Hematopoietic multipotent progenitor cell treated with erythropoietin and hydrocortisone succinate and interleukin-3 and kit ligand, for 17 days (in vitro differentiated cells): ENCODE measurements around the gene FAF2.
"Not testable (repeated sequence)": the region's sequence is repeated elsewhere in the genome, so short reads cannot be mapped to it uniquely, and the experiment has no call there.

ENCODE experiments used
- DNase-seq: peaks from one replicate; pipeline ENCODE4 v3.0.0-alpha.2; 2015; ENCODE audit warnings: low spot score

FAF2 gene

DNA sequence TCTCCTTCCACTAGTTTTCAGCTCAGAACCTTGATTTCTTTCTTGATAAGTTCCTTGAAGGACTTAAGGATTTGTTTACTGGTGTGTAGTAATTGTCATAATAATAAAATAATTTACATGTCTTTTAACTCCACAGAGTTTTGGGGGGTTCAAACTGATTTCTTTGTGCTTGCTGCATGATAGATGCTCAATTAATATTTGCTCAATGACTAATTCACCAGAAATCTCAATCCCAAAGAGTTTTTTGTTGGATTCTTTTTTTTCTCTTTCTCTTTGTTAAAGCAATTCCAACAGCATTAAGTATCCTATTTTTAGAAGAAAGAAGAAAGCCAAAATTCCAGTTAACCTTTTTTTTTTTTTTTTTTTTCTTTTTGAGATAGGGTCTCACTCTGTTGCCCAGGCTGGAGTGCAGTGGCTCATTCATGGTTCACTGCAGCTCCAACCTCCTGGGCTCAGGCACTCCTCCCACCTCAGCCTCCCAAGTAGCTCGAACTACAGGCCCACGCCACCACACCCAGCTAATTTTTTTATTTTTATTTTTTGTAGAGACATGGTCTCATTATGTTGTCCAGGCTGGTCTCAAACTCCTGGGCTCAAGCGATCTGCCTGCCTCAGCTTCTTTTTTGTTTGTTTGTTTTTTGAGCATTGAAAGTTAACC lies 10.8 kb downstream of the FAF2 start:
- DNase-seq = no peak

DNA sequence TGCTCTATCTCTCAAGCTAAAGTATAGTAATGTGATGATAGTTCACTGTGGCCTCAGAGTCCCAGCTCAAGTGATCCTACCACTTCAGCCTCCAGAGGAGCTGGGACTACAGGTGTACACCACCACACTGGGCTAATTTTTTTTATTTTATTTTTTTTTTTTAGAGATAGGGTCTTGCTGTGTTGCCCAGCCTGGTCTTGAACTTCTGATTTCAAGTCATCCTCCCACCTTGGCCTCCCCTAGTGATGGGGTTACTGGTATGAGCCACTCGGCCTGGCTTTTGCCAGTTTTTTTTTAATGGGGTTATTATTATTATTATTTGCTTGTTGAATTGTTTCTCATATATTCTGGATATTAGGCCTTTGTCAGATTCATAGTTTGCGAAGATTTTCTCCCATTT lies 13.2 kb downstream of the FAF2 start:
- no peak for DNase-seq

DNA sequence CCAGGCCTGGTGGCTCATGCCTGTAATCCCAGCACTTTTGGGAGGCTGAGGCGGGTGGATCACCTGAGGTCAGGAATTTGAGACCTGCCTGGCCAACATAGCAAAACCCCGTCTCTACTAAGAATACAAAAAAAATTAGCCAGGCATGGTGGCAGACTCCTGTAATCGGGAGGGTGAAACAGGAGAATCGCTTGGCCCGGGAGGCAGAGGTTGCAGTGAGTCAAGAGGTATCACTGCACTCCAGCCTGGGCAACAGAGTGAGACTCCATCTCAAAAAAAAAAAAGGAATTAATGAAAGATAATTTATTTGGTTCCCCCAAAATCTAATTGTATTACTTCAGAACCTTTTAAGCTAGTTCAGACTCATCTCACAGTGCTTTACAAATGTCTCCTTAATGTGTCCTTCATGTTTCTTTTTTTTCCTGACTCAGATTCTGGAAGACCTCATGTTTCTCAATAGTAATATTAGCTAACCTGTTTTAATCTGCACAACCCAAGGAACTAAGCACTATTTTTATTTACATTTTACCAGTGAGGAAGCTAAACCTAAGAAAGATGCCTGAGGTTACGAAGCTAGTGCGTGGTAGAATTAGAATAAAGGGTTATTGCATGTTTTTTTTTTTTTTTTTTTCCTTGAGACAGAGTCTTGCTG lies 15.1 kb downstream of the FAF2 start:
- DNase-seq = no peak

DNA sequence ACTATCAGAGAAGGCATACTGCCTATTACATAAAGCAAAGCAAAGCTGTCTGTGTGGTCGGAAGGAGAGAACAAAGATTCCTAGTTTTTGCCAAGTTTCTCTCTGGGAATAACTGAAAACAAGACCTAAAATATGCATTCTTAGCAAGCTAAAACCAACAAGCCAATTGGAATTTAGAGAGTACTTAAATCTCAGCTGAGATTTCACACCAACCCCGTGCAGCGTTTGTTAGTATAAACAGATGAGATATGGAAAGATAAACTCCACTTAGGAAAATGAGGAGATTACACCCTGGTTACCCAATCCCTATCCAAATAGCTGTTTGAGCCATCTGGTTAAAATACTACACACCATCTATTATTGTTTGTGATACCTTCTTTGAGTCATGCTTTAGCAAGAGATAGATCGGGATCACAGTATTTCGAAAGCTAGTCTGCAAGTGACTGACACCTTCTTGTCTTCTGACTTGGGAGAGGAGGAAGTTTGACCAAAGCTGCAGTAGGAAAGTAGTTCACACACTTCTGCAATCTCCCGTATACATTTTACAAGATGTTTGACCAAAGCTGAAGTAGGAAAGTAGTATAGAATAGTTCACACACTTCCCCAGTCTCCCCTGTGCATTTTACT lies 18.2 kb downstream of the FAF2 start:
- no peak for DNase-seq

DNA sequence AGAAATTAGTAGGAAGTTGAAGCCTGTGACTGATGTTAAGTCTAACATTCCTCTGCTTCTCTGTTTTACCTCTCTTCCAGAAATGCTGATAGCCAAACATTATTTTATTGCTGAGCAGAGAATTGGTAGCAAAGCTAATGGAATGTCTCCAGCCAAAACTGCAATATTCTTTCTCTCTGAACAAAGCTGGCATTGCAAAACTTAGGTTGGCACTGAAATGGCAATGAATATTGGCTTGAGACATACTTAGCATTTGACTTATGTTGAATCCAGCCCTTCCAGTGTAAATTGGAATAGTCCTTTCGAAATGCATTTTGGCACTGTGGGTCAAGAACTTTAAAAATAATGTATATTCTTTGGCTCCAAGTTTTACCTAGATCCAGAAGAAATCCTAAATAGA lies 21.1 kb downstream of the FAF2 start:
- no peak for DNase-seq

DNA sequence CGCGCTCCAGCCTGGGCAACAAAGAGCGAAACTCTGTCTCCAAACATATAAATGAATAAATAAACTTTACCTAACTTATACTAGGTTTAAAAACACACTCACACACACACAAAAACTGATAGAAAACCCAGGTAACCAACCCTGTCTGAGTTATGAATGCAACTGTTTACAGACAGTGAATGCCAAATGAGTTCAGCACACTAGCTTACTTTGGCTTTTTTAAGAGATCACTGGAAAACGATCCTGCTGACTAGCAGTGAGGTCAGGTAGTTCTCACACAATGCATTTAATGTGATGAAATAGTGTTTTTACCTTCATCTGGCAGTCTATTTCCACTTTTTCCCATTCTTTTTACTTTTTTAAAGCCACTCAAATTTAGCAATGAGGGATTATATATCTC lies 22.4 kb downstream of the FAF2 start:
- DNase-seq = no peak

DNA sequence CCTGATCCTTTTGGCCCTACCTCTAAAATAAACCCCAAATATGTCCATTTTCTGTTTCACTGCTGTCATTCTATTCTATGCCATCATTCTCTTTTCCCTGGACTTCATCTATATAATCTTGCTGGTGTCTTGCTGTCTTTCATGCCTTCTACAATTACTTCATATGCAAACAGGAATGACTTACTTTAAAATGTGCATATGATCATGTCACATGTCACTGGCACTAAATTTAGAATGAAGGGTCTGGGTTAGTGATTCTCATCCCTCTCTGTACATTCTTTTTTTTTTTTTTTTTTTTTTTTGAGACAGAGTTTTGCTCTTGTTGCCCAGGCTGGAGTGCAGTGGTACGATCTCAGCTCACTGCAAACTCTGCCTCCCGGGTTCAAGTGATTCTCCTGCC lies 22.9 kb downstream of the FAF2 start:
- DNase-seq = no peak

DNA sequence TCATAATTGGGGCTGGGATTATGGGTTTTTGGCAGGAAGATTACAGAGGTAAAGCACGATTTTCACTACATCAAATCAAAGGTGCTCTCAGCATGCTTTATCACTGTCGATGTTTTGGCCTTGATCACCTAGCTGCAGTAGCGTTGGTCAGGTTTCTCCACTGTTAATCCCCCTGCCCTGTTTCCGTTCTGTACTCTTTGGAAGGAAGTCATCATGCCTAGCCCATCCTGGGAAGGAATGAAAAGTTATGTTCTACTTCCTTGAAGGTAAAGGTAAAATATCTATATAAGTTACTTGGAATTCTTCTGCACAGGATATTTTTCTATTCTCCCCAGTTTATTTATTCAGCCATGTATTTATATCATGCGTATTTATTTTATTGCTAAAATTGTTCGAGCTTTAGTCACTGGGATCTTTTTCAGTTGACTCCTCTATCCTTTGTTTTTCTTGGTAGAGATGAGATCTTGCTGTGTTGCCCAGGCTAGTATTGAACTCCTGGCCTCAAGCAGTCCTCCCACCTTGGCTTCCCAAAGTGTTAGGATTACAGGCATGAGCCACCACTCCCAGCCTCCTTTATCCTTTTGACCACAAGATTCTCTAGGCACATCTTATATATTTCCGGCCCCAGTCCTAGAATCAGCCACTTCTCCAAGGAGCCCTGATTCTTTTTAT lies 25.3 kb downstream of the FAF2 start:
- DNase-seq = no peak

DNA sequence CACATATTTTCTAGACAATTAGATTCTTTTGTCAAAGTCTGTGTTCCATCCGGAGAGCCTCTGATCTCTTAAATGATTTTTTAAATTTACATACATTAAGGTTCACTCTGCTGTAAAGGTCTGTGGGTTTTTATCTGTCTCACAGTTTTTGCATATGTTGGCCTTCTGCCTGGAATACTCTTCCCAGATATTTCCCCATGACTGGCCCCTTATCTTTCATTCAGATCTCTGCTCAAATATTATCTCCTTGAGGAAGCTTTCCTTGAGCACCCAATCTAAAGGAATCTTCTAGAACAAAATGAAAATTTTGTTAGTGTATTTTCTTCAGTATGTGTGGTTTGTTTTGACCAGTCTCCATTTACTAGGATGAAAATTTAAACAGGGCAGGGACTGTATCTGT lies 26.3 kb downstream of the FAF2 start:
- DNase-seq = no peak

DNA sequence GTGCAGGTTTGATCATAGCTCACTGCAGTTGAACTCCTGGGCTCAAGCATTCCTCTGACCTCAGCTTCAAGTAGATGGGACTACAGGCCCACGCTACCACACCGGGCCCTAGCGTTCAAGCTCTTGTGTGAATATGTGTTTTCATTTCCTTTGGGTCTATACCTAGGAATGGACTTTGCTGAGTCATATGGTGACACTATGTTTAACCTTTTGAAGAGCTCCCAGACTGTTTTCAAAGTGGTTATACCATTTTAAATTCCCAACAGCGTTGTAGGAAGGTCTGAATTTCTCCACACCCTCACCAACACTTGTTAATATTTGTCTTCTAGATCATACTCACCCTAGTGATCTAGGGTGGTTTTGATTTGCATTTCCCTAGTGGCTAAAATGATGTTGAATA lies 33.5 kb downstream of the FAF2 start:
- no peak for DNase-seq

DNA sequence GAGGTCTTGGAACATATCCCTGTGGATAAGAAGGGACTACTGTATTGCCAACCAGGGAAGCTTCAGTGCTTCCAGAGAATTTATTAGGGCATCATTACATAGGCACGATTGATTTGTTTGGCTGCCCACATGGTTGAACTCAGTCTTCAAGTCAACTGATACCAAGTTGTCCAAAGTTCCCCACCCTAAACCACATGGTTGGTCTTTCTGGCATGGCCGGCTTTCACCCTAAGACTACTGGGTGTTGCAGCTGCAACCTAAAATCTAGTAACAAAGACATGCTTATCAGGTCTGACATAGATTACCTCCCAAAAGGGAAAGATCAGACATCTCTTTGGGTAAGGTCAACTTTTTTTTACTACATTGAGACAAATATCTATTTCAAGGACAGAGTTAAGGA lies 37.0 kb downstream of the FAF2 start:
- no peak for DNase-seq

DNA sequence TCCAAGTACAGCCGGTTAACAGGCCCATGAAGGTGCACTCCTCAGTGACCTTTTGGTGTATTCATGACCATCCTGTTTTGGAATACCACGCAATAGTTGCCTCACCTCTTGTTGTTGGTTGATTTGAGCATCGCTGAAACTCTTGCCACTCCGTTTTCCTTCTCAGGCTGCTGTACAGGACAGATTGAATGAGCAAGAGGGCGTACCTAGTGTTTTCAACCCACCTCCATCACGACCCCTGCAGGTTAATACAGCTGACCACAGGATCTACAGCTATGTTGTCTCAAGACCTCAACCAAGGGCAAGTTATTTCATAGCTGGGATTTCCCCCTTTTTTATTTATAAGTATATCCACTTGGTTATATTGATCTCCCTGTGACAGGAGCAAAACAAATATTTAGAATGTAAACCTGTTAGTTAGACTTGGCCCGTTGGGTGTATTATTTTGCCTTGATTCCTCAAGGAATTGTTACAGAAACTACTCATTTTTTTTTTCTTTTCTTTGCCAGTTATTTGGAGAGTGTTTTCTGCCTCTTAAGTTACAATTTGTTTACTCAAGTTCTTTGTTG lies 38.1 kb downstream of the FAF2 start:
- DNase-seq = no peak

DNA sequence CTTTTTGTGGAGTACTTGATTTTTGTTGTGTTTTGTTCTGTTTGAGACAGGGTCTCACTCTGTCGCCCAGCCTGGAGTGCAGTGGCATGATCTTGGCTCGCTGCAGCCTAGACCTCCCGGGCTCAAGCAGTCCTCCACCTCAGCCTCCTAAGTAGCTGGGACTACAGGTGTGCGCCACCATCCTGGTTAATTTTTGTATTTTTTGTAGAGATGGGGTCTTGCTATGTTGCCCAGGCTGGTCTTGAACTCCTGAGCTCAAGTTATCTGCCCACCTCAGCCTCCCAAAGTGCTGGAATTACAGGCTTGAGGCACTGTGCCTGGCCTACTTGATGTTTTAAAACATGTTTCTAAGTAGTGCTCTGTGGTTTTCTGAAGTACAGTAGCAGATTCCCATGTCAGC lies 39.0 kb downstream of the FAF2 start:
- not testable (repeated sequence) for DNase-seq

DNA sequence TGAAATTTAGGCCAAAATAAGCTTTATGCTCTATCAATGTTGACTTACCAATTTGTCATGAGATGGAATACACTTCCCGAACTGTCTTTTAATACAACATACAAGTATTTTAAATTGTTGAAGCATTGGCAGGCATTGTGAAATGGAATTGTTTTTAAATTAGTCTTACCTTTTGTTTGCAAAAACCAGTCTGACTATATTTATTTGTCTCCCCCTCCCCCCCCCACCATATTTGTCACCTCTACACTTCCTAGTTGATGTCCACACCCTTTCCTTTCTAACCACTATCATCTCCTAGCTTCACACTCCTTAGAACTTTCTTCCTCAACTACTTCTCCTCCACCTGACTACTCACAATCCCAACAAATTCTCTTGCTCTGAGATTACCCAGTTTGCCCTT lies 40.9 kb downstream of the FAF2 start:
- DNase-seq = no peak

DNA sequence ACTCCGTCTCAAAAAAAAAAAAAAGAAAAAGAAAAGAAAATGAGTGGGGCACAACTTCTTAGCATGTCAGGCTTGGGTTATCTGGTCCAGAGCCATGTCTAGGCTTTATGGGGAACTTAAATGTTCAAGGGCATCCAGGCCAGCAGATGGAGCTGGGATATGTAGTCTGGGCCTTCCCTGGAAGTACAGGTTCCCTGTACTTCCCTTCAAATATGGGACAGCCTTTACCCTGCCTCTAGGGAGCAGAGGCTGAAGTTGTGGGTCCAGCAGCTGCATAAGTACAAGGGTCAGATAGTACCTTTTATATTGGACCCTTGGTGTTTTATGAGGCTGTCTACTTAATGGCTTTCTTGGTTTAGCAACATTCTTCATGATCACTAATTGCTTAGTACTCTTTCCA lies 42.1 kb downstream of the FAF2 start:
- DNase-seq = no peak

DNA sequence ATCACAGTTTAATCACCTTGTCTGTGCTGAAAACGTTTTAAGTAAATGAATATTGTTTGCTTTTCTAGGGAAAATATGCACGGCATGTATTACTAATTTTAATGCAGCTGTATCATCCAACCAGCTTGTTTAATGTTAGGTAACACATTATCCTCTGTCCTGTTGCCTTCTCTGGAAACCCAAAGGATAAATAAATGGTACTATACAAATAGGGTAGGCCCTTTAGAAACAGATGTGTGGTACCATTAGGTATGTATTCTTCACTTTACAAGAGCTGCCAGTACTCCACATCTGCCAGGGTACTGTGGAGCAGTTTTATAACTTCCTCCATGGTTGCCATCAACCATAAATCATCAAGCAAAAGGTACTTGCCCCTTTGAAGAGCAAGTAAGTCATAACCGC lies 42.9 kb downstream of the FAF2 start:
- no peak for DNase-seq

DNA sequence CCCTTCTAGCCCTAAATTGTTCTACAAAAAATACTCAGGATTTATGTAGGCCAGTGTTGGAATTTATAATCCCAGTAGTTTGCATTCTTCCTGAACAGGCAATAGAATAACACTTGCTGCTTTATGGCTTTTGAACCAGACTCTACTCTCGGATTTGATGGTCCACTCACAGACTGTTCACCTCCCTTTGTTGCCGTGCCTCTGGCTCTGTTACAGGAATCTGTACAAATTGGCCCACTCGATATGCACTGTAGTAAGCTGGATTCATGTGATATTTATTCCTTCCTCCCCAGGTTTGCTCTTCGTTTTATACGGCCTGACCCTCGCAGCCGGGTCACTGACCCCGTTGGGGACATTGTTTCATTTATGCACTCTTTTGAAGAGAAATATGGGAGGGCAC lies 43.7 kb downstream of the FAF2 start:
- DNase-seq = no peak

DNA sequence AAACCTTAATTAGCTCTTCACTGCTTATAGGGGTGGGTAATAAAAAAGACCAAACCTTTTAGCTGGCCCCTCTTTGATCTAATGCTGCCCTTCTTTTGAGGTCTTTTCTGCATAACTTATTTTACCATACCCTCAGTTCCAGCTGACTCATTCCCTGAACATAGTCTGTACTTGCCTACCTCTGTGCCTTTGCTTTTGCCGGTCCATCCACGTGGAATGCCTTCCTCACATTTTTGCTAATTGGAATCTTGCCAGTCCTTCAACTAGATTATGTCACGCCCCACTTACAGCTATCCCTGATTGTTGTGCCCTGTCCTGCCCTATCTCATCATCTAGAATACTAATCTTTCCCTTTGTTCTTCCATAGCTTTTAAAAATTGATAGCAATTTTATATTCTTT lies 44.2 kb downstream of the FAF2 start:
- DNase-seq = no peak

DNA sequence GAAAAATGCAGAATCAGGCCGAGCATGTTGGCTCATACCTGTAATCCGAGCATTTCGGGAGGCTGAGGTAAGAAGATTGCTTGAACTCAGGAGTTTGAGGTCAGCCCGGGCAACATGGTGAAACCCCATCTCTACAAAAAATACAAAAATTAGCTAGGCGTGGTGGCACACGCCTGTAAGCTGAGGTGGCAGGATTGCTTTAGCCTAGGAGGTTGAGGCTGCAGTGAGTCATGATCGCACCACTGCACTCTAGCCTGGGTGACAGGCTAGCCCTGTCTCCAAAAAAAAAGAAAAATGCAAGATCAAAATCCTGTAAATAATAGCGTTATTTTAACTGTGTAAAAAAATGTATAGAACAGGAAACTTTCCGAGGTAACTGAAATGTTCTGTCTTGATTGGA lies 49.7 kb downstream of the FAF2 start:
- no peak for DNase-seq

DNA sequence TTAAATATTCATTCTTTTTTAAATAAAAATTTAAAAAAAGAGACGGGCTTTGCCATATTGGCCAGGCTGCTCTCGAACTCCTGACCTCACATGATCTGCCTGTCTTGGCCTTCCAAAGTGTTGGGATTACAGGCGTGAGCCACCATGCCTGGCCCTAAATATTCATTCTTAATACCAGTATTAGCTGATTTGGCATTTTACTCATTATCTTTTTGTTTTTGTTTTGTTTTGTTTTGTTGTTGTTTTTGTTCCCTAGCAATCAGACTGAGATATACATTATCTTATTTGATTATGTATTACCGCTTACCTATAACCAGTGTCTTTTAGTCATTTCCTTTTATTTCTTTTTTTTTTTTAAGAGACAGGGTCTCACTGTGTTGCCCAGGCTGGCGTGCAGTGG lies 51.1 kb downstream of the FAF2 start:
- DNase-seq = no peak

DNA sequence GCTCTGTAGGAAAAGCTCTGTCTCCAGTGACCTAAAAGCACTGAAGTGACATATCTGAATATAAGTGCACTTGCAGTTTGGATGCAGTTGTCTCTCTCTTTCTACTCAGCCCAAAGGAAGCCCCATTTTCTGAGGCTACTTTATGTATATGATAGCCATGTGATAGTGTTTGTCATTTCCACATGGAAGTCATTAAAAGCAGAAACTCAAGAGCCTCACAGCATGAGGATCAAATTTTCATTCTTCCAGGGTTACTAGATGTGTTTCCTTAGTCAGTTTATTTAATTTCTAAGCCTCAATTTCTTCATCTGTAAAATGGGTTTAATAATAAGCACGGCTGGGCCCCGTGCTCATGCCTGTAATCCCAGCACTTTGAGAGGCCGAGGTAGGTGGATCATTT lies 52.3 kb downstream of the FAF2 start:
- DNase-seq = no peak

DNA sequence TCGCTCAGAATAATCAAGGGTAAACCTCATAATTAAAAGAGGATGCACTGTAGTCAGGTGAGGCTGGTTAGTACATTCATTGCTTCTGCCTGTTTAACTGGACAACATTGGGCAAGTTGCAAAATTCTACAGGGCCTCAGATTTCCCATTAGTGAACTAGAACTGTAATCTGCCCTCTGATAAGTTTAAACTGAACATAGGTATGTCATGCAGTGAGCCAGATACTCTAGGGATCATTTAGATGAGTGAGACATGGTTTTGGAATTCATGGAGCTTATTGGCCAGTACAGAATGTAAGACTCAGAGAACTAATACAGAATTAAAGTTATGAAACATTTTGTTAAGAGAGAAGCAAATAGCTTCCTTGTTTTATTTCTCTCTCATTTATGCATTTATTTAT lies 53.1 kb downstream of the FAF2 start:
- DNase-seq = no peak

DNA sequence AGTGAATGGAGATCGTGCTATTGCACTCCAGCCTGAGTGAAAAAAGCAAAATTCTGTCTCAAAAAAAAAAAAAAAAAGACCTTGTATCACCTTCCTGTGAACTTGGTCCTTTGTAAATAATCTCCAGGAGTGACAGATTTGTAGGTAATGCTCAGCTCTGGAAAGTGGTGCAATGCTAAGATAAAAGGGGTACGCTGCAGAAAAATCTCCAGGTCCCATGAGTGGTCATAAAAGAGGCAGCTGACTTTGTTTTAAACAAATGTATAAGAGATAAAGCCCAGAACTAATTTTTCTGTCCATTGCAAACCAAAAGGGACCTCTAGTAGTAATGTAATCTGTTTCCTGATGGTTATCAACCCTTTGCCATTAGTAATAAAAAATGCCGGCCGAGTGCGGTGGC lies 55.3 kb downstream of the FAF2 start:
- DNase-seq = no peak
